IMR-90 (cell line): ENCODE measurements around the gene RRP15. TPM values are rescaled to one million over a fixed set of nuclear protein-coding genes. Genes with fewer than 3 reads are reported as not detected.

ENCODE experiments used
- ATAC-seq: fragments of 200-7000 bp; cut with Tn5 transposase; 2 replicates; pipeline ENCODE4 v1.9.1; 2020; ENCODE audit warnings: low read depth, mild to moderate bottlenecking, moderate library complexity
- BruUV-seq: library from RNA; stranded (reverse); fragments of 400-500 nt; replicated peaks from 2 replicates; lab custom pipeline; 2021; lab: Mats Ljungman, UMichigan
- CTCF ChIA-PET: fragments of 300-600 bp; formaldehyde crosslinking; extraction: SDS; loops from one replicate; lab custom pipeline; 2021; ENCODE audit warnings: antibody characterized with exemption; lab: Yijun Ruan, JAX
- POLR2A ChIA-PET: fragments of 300-600 bp; sonication (Branson Sonifier 250); formaldehyde crosslinking; loops from one replicate; lab custom pipeline; 2022; ENCODE audit warnings: antibody characterized with exemption; ENCODE audit not compliant: unreplicated experiment; lab: Charles Lee
- DNase-seq: peaks from one replicate; pipeline ENCODE4 v3.0.0; 2013
- H2AFZ ChIP-seq: replicated peaks from 2 replicates; pipeline ENCODE3; 2013; ENCODE audit warnings: low read length, mild to moderate bottlenecking; ENCODE audit not compliant: poor library complexity
- H2AK5ac ChIP-seq: 2 replicates; pipeline ENCODE4 v1.6.1; 2013; ENCODE audit warnings: low read depth, low read length, inconsistent platforms
- H2AK9ac ChIP-seq: replicated peaks from 2 replicates; pipeline ENCODE3; 2013; ENCODE audit warnings: mild to moderate bottlenecking, low read depth, low read length, moderate library complexity; ENCODE audit not compliant: poor library complexity
- H2BK120ac ChIP-seq: 2 replicates; pipeline ENCODE4 v1.6.1; 2013; ENCODE audit warnings: low read depth, low read length, inconsistent platforms
- H2BK15ac ChIP-seq: 3 replicates; pipeline ENCODE4 v1.6.1; 2013; ENCODE audit warnings: low read depth, low read length, inconsistent platforms
- H2BK20ac ChIP-seq: 2 replicates; pipeline ENCODE4 v1.6.1; 2013; ENCODE audit warnings: low read depth, mild to moderate bottlenecking, inconsistent platforms, low read length, moderate library complexity
- H2BK5ac ChIP-seq: 2 replicates; pipeline ENCODE4 v1.6.1; 2013; ENCODE audit warnings: mild to moderate bottlenecking, low read depth, low read length, inconsistent platforms; ENCODE audit not compliant: poor library complexity, severe bottlenecking
- H3K14ac ChIP-seq: replicated peaks from 2 replicates; pipeline ENCODE4 v1.6.1; 2013; ENCODE audit warnings: low read depth, low read length, inconsistent platforms
- H3K18ac ChIP-seq: 2 replicates; pipeline ENCODE4 v1.6.1; 2013; ENCODE audit warnings: low read depth, low read length, control low read depth
- H3K23ac ChIP-seq: 2 replicates; pipeline ENCODE4 v1.6.1; 2013; ENCODE audit warnings: low read depth, low read length, inconsistent platforms
- H3K27ac ChIP-seq: 2 replicates; pipeline ENCODE4 v1.5.1; 2013; ENCODE audit warnings: mild to moderate bottlenecking, control low read depth, low read length; ENCODE audit not compliant: insufficient read depth
- H3K27me3 ChIP-seq: 2 replicates; pipeline ENCODE4 v1.6.1; 2013; ENCODE audit warnings: low read length; ENCODE audit not compliant: control insufficient read depth, insufficient read depth
- H3K36me3 ChIP-seq: 2 replicates; pipeline ENCODE4 v1.6.1; 2013; ENCODE audit warnings: low read length, mixed read lengths; ENCODE audit not compliant: control insufficient read depth, insufficient read depth
- H3K4ac ChIP-seq: 2 replicates; pipeline ENCODE4 v1.6.1; 2013; ENCODE audit warnings: low read depth, low read length, inconsistent platforms
- H3K4me1 ChIP-seq: 2 replicates; pipeline ENCODE4 v1.6.1; 2013; ENCODE audit warnings: low read length, mixed read lengths; ENCODE audit not compliant: control insufficient read depth, insufficient read depth
- H3K4me2 ChIP-seq: 2 replicates; pipeline ENCODE4 v1.6.1; 2013; ENCODE audit warnings: low read depth, mild to moderate bottlenecking, control low read depth, low read length, moderate library complexity
- H3K4me3 ChIP-seq: 2 replicates; pipeline ENCODE4 v1.5.1; 2013; ENCODE audit warnings: low read depth, mild to moderate bottlenecking, control low read depth, low read length, moderate library complexity; ENCODE audit not compliant: insufficient read depth
- H3K56ac ChIP-seq: 2 replicates; pipeline ENCODE4 v1.6.1; 2013; ENCODE audit warnings: low read length, inconsistent platforms; ENCODE audit not compliant: insufficient read depth; ENCODE audit errors: extremely low read depth
- H3K79me1 ChIP-seq, 2 experiments: 2 replicates each; pipeline ENCODE4 v1.6.1; 2013; ENCODE audit warnings: low read length in 2 of 2, inconsistent platforms in 1 of 2, low read depth in 1 of 2
- H3K9ac ChIP-seq: 2 replicates; pipeline ENCODE4 v1.6.1; 2013; ENCODE audit warnings: low read depth, low read length, control low read depth
- H3K9me1 ChIP-seq: 2 replicates; pipeline ENCODE4 v1.6.1; 2013; ENCODE audit warnings: low read length, inconsistent platforms; ENCODE audit not compliant: insufficient read depth
- H3K9me3 ChIP-seq: 2 replicates; pipeline ENCODE4 v1.6.1; 2013; ENCODE audit warnings: low read length; ENCODE audit not compliant: control insufficient read depth, insufficient read depth
- H4K20me1 ChIP-seq: 2 replicates; pipeline ENCODE4 v1.6.1; 2013; ENCODE audit warnings: low read length, inconsistent platforms; ENCODE audit not compliant: insufficient read depth
- H4K5ac ChIP-seq: 2 replicates; pipeline ENCODE4 v1.6.1; 2013; ENCODE audit warnings: mild to moderate bottlenecking, low read depth, low read length, control low read depth
- H4K8ac ChIP-seq, 2 experiments: 2 replicates each; pipeline ENCODE4 v1.6.1; 2013; ENCODE audit warnings: low read depth in 2 of 2, low read length in 2 of 2, control low read depth in 1 of 2, inconsistent platforms in 1 of 2
- H4K91ac ChIP-seq: 2 replicates; pipeline ENCODE4 v1.6.1; 2013; ENCODE audit warnings: low read depth, low read length, inconsistent platforms; ENCODE audit not compliant: insufficient read depth
- CEBPB ChIP-seq: IDR thresholded peaks from 2 replicates; pipeline ENCODE4 v1.6.1; 2012; ENCODE audit warnings: low read depth, low read length, improper control_type of control experiment
- CHD1 ChIP-seq: IDR thresholded peaks from 2 replicates; pipeline ENCODE4 v1.6.1; 2012; ENCODE audit warnings: low read depth, low read length, improper control_type of control experiment
- FOS ChIP-seq: fragments of 150-350 bp; IDR thresholded peaks from 2 replicates; pipeline ENCODE4 v1.6.1; 2016; ENCODE audit warnings: low read depth, low read length
- POLR2A ChIP-seq: IDR thresholded peaks from 2 replicates; pipeline ENCODE4 v1.6.1; 2012; ENCODE audit warnings: mild to moderate bottlenecking, low read depth, low read length
- RCOR1 ChIP-seq: IDR thresholded peaks from 2 replicates; pipeline ENCODE4 v1.6.1; 2012; ENCODE audit warnings: mild to moderate bottlenecking, low read length, improper control_type of control experiment; ENCODE audit not compliant: insufficient replicate concordance
- USF2 ChIP-seq: fragments of 150-350 bp; IDR thresholded peaks from 2 replicates; pipeline ENCODE4 v1.6.1; 2017; ENCODE audit warnings: mild to moderate bottlenecking, antibody characterized with exemption, low read length, low read depth
- WGBS, 2 experiments: methylation state at CpG; one replicate each; pipeline versions ENCODE4 v1.1.5 to v1.1.7; 2013; ENCODE audit warnings: missing lambda C conversion rate in 2 of 2; ENCODE audit not compliant: insufficient read length in 1 of 2; ENCODE audit errors: extremely low coverage in 2 of 2; 5-methylcytosine and 5-hydroxymethylcytosine counted together
- dilution Hi-C: fragments of 300-500 bp; cut with HindIII; formaldehyde crosslinking; loops from one replicate; pipeline ENCODE4 v1.14.3; 2018; ENCODE audit warnings: low sequenced_read_pairs; ENCODE audit not compliant: unreplicated experiment
- in situ Hi-C: fragments of 300-500 bp; cut with MboI; formaldehyde crosslinking; loops from 3 replicates; pipeline ENCODE4 v1.14.3; 2019; ENCODE audit warnings: low sequenced_read_pairs, inconsistent platforms, mixed read lengths
- intact Hi-C: fragments of 100-400 bp; cut with micrococcal nuclease; formaldehyde crosslinking; loops from 2 replicates; pipeline ENCODE4 v1.10.0; 2022
- polyA plus RNA-seq, 3 experiments: library from polyadenylated mRNA; depleted of rRNA; stranded (reverse); fragments of >200 nt; gene quantifications; 2 replicates each; pipeline ENCODE4 v1.2.3, GENCODE V29; 2012; ENCODE audit warnings: low replicate concordance in 1 of 3
- total RNA-seq: library from RNA; depleted of rRNA; stranded (reverse); fragments of >200 nt; gene quantifications from 2 replicates; pipeline ENCODE4 v1.2.3, GENCODE V29; 2012

Gene RRP15
- total and polyA plus RNA-seq, 2 of the 4 experiments (the other 2 are of a cell fraction) = 3.1 to 4.1 TPM

DNA sequence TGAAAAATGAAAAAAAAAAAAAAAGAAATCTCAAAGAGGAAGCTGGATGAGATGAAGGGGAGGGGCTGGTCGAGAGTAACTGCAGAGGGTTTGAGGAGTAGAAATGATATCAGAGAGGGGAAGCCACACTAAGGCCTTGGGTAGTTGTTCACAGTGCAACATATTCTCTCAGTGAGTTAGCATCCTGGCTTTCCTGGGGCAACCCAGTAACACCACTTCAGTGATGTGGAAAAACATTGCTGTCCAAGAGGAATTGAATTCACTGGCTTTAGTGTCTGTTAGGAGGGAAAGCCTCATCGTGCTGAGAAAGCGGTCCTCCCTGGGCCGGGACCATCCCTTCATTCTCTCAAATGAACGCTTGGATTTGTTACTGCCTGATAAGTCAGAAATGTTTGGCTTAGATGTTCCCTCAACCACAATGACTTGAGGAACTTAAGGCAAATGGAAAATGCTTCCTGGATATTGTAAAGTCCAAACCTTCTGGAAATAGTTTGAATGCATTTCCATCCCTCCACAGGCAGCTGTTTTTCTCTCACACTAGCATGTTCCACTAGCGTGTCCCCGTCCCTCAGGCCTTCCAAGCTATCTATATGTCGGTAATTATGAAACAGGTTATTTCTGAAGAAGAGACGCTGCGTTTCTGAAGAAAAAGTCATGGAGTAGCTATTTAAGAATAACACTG is 72.3 kb downstream of the RRP15 start:
- Histone ChIP-seq H2AK5ac (no peak overlapping the region), H2BK20ac (no peak overlapping the region), H3K14ac (no peak overlapping the region), H3K79me1 (peaks cover 13 to 24% of the 10 kb centered on the region in 2 experiments; a peak in 3 of 4 replicates), H4K8ac (0 out of 4 replicates have a peak overlapping the region, but pooled peaks of 1 of the 2 experiments have one; percentile 29), H3K18ac (no peak overlapping the region), H3K36me3 (no peaks in the 10 kb centered on the region; the same call in 1 of the 2 replicates), H3K23ac (peak overlapping the region; percentile 22; the same call in 1 of the 2 replicates), H3K4me3 (no peak overlapping the region), H4K20me1 (no peaks in the 10 kb centered on the region), H3K9ac (no peak overlapping the region), H2BK15ac (no peak overlapping the region; the same call in 2 of the 3 replicates), H3K27ac (no peak overlapping the region), H3K9me3 (no peaks in the 10 kb centered on the region), H2AK9ac (no peak overlapping the region), H3K9me1 (peaks cover 4% of the 10 kb centered on the region; the same call in 1 of the 2 replicates), H3K4me1 (peaks cover 7% of the 10 kb centered on the region), H2BK5ac (no peak overlapping the region), H3K4ac (no peak overlapping the region), H4K91ac (no peak overlapping the region), H3K27me3 (no peaks in the 10 kb centered on the region), H2BK120ac (no peak overlapping the region), H3K56ac (no peak overlapping the region), H3K4me2 (no peak overlapping the region; the same call in 1 of the 2 replicates), H2AFZ (no peak overlapping the region), H4K5ac (peak overlapping the region; percentile 39; the same call in 1 of the 2 replicates)
- ChIA-PET CTCF (interaction anchor here (0.6 to 1.2 kb wide), 3 partner anchors 159 to 1210 kb away, joined by 3 to 4 read pairs (median 3); no protein-coding TSS in a partner anchor), POLR2A (interaction anchor here (0.6 to 0.7 kb wide), 2 partner anchors 12 to 47 kb away, joined by 6 to 8 read pairs; no protein-coding TSS in a partner anchor)
- DNase-seq = no peak
- intact Hi-C loops = no loop called here
- TF ChIP-seq RCOR1 = no peak
- no peak for TF ChIP-seq CEBPB
- no peak for TF ChIP-seq POLR2A
- no peak for TF ChIP-seq CHD1
- TF ChIP-seq FOS = no peak
- TF ChIP-seq USF2 = no peak
- in situ Hi-C loops = no loop called here
- no TSS peak for BruUV-seq
- no peak for ATAC-seq
- dilution Hi-C loops = no loop called here
- WGBS, 2 experiments = no CpG with 5 or more reads among the region's 10 CpGs
